GM19099 (cell line): ENCODE results near the gene NIBAN1.

Source experiments
- POLR2A ChIP-seq: IDR thresholded peaks from 3 replicates; pipeline ENCODE4 v1.6.1; 2011; ENCODE audit warnings: low read depth; ENCODE audit not compliant: insufficient read length; ENCODE audit errors: extremely low read depth

The NIBAN1 gene

GRCh38 chr1:184975208-184975870 is 1.0 kb upstream of the NIBAN1 start:
- TF ChIP-seq POLR2A: no peak

- no peak for TF ChIP-seq POLR2A
Measured at GRCh38 chr1:184974837-184975115, 468 bp upstream of the NIBAN1 start.

GRCh38 chr1:184973272-184974055 is 844 bp downstream of the NIBAN1 start:
- TF ChIP-seq POLR2A: no peak

- TF ChIP-seq POLR2A: no peak
Measured at GRCh38 chr1:184972315-184973055, 1.8 kb downstream of the NIBAN1 start.

GRCh38 chr1:184971522-184972265 is 2.6 kb downstream of the NIBAN1 start:
- no peak for TF ChIP-seq POLR2A

GRCh38 chr1:184970691-184971161 is 3.6 kb downstream of the NIBAN1 start:
- TF ChIP-seq POLR2A: no peak

GRCh38 chr1:184966989-184967388 is 7.3 kb downstream of the NIBAN1 start:
- TF ChIP-seq POLR2A: no peak

- no peak for TF ChIP-seq POLR2A
Measured at GRCh38 chr1:184965944-184966860, 8.1 kb downstream of the NIBAN1 start.

GRCh38 chr1:184965439-184965838 is 8.9 kb downstream of the NIBAN1 start:
- no peak for TF ChIP-seq POLR2A

GRCh38 chr1:184959626-184960025 is 14.7 kb downstream of the NIBAN1 start:
- no peak for TF ChIP-seq POLR2A

- TF ChIP-seq POLR2A: no peak
Measured at GRCh38 chr1:184958554-184959353, 15.6 kb downstream of the NIBAN1 start.

- TF ChIP-seq POLR2A: no peak
Measured at GRCh38 chr1:184956999-184957700, 17.2 kb downstream of the NIBAN1 start.
